GM13976 (cell line): ENCODE measurements around the gene IL1RAPL2.
A peak's percentile ranks its signal among the peaks of the same experiment; 100 is the strongest.
"Not testable (repeated sequence)": the region's sequence is repeated elsewhere in the genome, so short reads cannot be mapped to it uniquely, and the experiment has no call there.

Experiments
- DNase-seq: peaks from one replicate; pipeline ENCODE4 v3.0.0; 2012; ENCODE audit warnings: low spot score
- CTCF ChIP-seq: IDR thresholded peaks from 2 replicates; pipeline ENCODE4 v1.5.1; 2012; ENCODE audit warnings: borderline replicate concordance, mild to moderate bottlenecking; ENCODE audit not compliant: insufficient read depth; ENCODE audit errors: extremely low read depth, missing control alignments, control extremely low read depth
- in situ Hi-C: fragments of 300-500 bp; cut with MboI; formaldehyde crosslinking; loops from one replicate; pipeline ENCODE4 v1.12.0; 2022; ENCODE audit warnings: low sequenced_read_pairs, mixed read lengths, inconsistent platforms; ENCODE audit not compliant: unreplicated experiment

IL1RAPL2 gene

GRCh38 chrX:104565791-104566680 is at the start of gene IL1RAPL2:
Gene IL1RAPL2, plus strand, starts transcription at chrX:104566199.
- peak; percentile 43 for DNase-seq
- in situ Hi-C loops: no loop called here
- TF ChIP-seq CTCF: peak; percentile 33

GRCh38 chrX:104522386-104522785 is 43.6 kb upstream of the IL1RAPL2 start:
- DNase-seq: no peak
- in situ Hi-C loops: no loop called here
- TF ChIP-seq CTCF: no peak

- no peak for DNase-seq
- TF ChIP-seq CTCF: no peak
- in situ Hi-C loops: no loop called here
These were observed 42.1 kb upstream of the IL1RAPL2 start for GRCh38 chrX:104523858-104524257.

- no peak for DNase-seq
- in situ Hi-C loops: no loop called here
- no peak for TF ChIP-seq CTCF
These were observed 26.9 kb upstream of the IL1RAPL2 start for GRCh38 chrX:104539081-104539480.

- in situ Hi-C loops, DNase-seq: not testable (repeated sequence)
These were observed 23.6 kb upstream of the IL1RAPL2 start for GRCh38 chrX:104542447-104542846.

- TF ChIP-seq CTCF: no peak
- no peak for DNase-seq
- in situ Hi-C loops: no loop called here
These were observed 1.7 kb upstream of the IL1RAPL2 start for GRCh38 chrX:104564335-104564734.

GRCh38 chrX:104564921-104565703 is 887 bp upstream of the IL1RAPL2 start:
- in situ Hi-C loops: no loop called here
- no peak for DNase-seq
- TF ChIP-seq CTCF: no peak
